ENCODE data around the gene ITIH6.

ITIH6 gene

DNA sequence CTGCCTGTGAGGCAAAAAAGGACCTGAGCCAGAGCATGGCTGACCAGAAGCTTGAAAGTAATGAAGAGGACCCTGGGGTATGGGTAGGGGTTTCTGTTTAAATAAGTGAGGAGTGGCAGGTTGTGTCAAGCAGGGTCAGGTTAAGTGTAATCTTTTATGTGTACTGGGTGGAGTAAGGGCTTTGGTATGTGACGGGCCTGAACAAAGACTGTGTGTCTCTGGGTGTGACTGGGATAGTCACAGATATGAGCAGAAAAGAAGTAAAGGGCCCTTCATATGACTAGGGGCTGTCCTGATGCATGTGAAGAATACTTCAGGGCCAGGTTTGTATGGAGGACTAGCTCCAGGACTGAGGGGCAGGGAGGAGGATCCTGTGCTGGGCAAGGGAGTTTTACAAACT lies 82.4 kb downstream of the ITIH6 start:
- DNase-seq (ENCODE audit: low spot score), result no peak

- DNase-seq (ENCODE audit: low spot score), result no peak
Observed at GRCh38 chrX:54714424-54714823, 83.6 kb downstream of the ITIH6 start.

DNA sequence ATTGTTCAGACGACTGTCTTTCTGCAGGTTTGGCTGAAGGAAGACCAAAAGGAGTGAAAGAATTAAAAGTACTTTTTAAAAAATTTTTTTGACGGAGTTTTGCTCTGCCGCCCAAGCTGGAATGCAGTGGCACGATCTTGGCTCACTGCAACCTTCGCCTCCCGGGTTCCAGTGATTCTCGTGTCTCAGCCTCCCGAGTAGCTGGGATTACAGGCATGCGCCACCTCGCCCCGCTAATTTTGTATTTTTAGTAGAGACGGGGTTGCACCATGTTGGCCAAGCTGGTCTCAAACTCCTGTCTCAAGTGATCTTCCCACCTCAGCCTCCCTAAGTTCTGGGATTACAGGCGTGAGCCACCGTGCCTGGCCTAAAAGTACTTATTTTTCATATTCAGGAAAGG lies 86.3 kb downstream of the ITIH6 start:
- no peak for DNase-seq (ENCODE audit: low spot score)

DNA sequence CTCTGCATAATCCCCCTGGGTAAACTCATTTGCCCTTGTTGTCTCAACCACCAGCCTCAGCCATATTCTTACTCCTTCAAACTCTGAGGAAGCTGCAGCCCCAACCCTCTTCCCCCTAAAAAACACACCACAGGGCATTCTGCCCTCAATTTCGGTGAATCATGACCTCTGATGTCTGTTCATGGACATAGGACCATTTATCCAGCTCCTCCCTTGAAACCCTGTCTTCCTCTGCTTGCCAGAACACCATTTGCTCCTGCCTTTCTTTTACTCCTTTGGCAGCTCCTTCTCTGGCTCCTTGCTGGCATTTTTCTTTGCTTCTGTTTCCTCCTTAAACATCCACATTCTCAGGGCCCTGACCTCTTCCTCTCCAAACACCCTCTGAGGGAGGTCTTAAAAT lies 87.1 kb downstream of the ITIH6 start:
- DNase-seq (ENCODE audit: low spot score), result no peak

- no peak for DNase-seq (ENCODE audit: low spot score)
Observed at GRCh38 chrX:54708404-54708803, 89.7 kb downstream of the ITIH6 start.

Measured in Ammon's horn (tissue), 1 donor.